Epithelial cell of esophagus (primary cell): Measurements from ENCODE around the gene ZNF511.
"Not testable (repeated sequence)": the region's sequence is repeated elsewhere in the genome, so short reads cannot be mapped to it uniquely, and the experiment has no call there.

Source experiments
- DNase-seq: peaks from one replicate; pipeline ENCODE4 v3.0.0; 2010; ENCODE audit warnings: low read depth
- H3K4me3 ChIP-seq: 2 replicates; pipeline ENCODE4 v1.5.1; 2011; ENCODE audit warnings: mild to moderate bottlenecking, low read length, control low read depth
- CTCF ChIP-seq: IDR thresholded peaks from 2 replicates; pipeline ENCODE4 v1.5.1; 2011; ENCODE audit warnings: low read depth, mild to moderate bottlenecking, low read length, control low read depth, inconsistent platforms; ENCODE audit not compliant: insufficient read depth; ENCODE audit errors: missing control alignments

Gene ZNF511

GRCh38 chr10:133314911-133315310 lies 6.2 kb downstream of the ZNF511 start:
- TF ChIP-seq CTCF, result no peak
- DNase-seq, result no peak
- no peak overlapping the region for H3K4me3 ChIP-seq

- no peak for DNase-seq
- no peak for TF ChIP-seq CTCF
- no peak overlapping the region for H3K4me3 ChIP-seq
These were observed 7.1 kb downstream of the ZNF511 start for GRCh38 chr10:133315847-133316246.

- DNase-seq, result no peak
- TF ChIP-seq CTCF, result no peak
- H3K4me3 ChIP-seq, result no peak overlapping the region
These were observed 7.6 kb downstream of the ZNF511 start for GRCh38 chr10:133316266-133316665.

- no peak for TF ChIP-seq CTCF
- no peak overlapping the region for H3K4me3 ChIP-seq
- no peak for DNase-seq
These were observed 8.0 kb downstream of the ZNF511 start for GRCh38 chr10:133316732-133317131.

GRCh38 chr10:133318494-133319127 lies 9.9 kb downstream of the ZNF511 start:
- peak; percentile 73 for TF ChIP-seq CTCF
- peak; percentile 54 for DNase-seq
- peak overlapping the region; percentile 35 for H3K4me3 ChIP-seq

GRCh38 chr10:133320852-133321422 lies 12.2 kb downstream of the ZNF511 start:
- DNase-seq, H3K4me3 ChIP-seq: not testable (repeated sequence)

GRCh38 chr10:133322064-133322709 lies 13.5 kb downstream of the ZNF511 start:
- not testable (repeated sequence) for DNase-seq, H3K4me3 ChIP-seq
